ENCODE results near the gene CDK10.

DNA sequence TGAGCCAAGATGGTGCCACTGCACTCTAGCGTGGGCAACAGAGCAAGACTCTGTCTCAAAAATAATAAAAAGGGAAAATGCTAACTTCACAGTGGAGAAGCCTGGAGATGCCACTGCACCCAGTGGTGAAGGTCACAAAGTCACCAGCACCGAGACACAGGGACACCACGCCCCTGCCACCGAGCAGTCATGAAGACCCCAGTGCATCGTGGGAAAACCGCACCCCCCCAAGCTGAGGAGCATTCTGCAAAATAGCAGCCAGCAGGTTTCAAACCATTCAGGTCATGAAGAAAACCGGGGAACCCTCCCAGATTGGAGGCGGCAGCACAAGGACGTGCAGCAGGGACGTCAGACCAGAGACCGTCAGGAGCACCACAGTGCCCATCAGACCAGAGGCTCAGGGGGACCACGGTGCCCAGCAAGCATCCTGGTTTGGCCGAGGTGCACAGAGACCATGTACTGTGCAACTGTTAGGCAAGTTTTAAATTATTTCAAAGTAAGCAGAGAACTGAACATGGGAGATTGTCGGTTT lies 42.7 kb upstream of the CDK10 start:
- TF ChIP-seq, protein P1, sequence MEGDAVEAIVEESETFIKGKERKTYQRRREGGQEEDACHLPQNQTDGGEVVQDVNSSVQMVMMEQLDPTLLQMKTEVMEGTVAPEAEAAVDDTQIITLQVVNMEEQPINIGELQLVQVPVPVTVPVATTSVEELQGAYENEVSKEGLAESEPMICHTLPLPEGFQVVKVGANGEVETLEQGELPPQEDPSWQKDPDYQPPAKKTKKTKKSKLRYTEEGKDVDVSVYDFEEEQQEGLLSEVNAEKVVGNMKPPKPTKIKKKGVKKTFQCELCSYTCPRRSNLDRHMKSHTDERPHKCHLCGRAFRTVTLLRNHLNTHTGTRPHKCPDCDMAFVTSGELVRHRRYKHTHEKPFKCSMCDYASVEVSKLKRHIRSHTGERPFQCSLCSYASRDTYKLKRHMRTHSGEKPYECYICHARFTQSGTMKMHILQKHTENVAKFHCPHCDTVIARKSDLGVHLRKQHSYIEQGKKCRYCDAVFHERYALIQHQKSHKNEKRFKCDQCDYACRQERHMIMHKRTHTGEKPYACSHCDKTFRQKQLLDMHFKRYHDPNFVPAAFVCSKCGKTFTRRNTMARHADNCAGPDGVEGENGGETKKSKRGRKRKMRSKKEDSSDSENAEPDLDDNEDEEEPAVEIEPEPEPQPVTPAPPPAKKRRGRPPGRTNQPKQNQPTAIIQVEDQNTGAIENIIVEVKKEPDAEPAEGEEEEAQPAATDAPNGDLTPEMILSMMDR (IDR thresholded peaks at IDR 0.05; ENCODE audit: borderline replicate concordance, extremely low read depth, low read length, poor library complexity, severe bottlenecking): no peak
- TF ChIP-seq EZH2 (IDR thresholded peaks at IDR 0.05; ENCODE audit: borderline replicate concordance, low read depth, low read length, severe bottlenecking): no peak
